ENCODE measurements around the gene MAML2. TPM values are rescaled to one million over a fixed set of nuclear protein-coding genes. Genes with fewer than 3 reads are reported as not detected.

Gene MAML2
- total RNA-seq, 1 donor = 20.1 TPM

- TF ChIP-seq, protein P1, sequence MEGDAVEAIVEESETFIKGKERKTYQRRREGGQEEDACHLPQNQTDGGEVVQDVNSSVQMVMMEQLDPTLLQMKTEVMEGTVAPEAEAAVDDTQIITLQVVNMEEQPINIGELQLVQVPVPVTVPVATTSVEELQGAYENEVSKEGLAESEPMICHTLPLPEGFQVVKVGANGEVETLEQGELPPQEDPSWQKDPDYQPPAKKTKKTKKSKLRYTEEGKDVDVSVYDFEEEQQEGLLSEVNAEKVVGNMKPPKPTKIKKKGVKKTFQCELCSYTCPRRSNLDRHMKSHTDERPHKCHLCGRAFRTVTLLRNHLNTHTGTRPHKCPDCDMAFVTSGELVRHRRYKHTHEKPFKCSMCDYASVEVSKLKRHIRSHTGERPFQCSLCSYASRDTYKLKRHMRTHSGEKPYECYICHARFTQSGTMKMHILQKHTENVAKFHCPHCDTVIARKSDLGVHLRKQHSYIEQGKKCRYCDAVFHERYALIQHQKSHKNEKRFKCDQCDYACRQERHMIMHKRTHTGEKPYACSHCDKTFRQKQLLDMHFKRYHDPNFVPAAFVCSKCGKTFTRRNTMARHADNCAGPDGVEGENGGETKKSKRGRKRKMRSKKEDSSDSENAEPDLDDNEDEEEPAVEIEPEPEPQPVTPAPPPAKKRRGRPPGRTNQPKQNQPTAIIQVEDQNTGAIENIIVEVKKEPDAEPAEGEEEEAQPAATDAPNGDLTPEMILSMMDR (IDR thresholded peaks at IDR 0.05; ENCODE audit: insufficient read depth, low read length) = no peak
- no peak overlapping the region for H3K4me3 ChIP-seq (ENCODE audit: low read depth, low read length)
- no peak for DNase-seq (ENCODE audit: low read depth)
Measured at GRCh38 chr11:96282625-96283220, 60.3 kb downstream of the MAML2 start.

DNA sequence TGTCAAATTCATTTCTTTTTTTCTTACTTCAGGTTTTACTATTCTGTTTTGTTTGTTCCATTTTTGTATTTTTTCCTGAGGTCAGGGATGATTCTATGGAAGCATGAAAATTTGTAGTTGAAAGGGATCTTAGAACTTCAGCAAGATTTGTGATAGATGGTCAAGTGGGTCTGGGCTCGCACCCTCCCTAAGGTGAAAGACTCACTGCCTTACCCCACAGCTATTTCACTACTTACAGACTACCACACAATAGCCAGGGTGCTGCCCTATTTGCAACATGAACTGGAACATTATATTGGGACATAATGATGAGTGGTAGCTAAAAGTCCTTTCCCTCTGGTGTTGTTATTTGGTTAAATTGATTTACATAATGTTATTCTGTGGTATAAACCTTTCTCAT lies 62.6 kb downstream of the MAML2 start:
- no peak overlapping the region for H3K4me3 ChIP-seq (ENCODE audit: low read depth, low read length)
- DNase-seq (ENCODE audit: low read depth) = no peak
- TF ChIP-seq, protein P1 (IDR thresholded peaks at IDR 0.05; ENCODE audit: insufficient read depth, low read length) = no peak

- TF ChIP-seq, protein P1 (IDR thresholded peaks at IDR 0.05; ENCODE audit: insufficient read depth, low read length) = no peak
- H3K4me3 ChIP-seq (ENCODE audit: low read depth, low read length) = no peak overlapping the region
- no peak for DNase-seq (ENCODE audit: low read depth)
Measured at GRCh38 chr11:96279896-96280290, 63.1 kb downstream of the MAML2 start.

DNA sequence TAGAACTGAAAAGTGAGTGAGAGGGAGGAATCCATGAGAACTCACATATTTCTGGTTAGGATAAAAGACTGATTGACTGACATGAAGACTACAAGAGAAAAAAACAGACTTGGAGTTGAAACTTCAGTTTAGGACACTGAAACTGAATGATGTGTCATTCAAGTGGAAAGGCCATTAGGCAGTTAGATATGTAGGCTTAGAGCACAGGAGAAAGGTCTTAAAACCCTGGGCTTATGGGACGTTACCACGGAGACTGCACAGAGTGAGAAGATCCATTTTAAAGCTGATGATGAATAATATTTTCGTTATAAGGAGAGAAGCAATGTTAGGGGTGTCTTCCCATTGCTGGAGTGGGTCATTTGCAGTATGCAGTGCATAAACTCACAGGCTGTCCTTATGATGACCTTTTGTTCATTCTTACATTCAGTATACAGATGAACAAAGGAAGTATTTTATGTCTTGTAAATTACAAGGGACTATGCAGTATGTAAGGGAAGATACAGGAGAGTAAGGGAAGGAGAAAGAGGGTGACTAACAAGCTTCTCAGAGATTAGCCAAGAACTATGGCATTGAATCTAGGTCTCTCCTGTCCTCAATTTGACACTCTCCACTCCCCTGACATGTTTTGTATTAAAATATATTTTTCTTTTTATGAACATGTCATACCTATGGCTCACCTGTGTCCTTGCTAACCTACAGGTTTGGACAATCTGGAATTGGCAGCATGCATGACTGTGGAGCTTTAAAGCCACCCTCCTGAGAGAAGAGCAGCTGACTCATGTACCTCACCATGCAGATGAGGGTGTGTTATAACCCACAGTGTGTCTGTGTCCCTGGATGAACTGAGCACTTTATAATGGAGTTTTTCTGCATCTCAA lies 63.7 kb downstream of the MAML2 start:
- no peak overlapping the region for H3K4me3 ChIP-seq (ENCODE audit: low read depth, low read length)
- TF ChIP-seq, protein P1 (IDR thresholded peaks at IDR 0.05; ENCODE audit: insufficient read depth, low read length) = no peak
- DNase-seq (ENCODE audit: low read depth) = peak; percentile 30

- no peak overlapping the region for H3K4me3 ChIP-seq (ENCODE audit: low read depth, low read length)
- TF ChIP-seq, protein P1 (IDR thresholded peaks at IDR 0.05; ENCODE audit: insufficient read depth, low read length) = no peak
- DNase-seq (ENCODE audit: low read depth) = no peak
Measured at GRCh38 chr11:96278039-96278897, 64.7 kb downstream of the MAML2 start.

GRCh38 chr11:96277696-96278038 lies 65.3 kb downstream of the MAML2 start:
- TF ChIP-seq, protein P1 (IDR thresholded peaks at IDR 0.05; ENCODE audit: insufficient read depth, low read length) = no peak
- H3K4me3 ChIP-seq (ENCODE audit: low read depth, low read length) = no peak overlapping the region
- DNase-seq (ENCODE audit: low read depth) = no peak

All from fibroblast of the aortic adventitia (primary cell).